ENCODE measurements around the gene CUX1.
"Not testable (repeated sequence)": the region's sequence is repeated elsewhere in the genome, so short reads cannot be mapped to it uniquely, and the experiment has no call there.

CUX1 gene

GRCh38 chr7:101826081-101826835, 8.8 kb downstream of the CUX1 start:
- no peak for DNase-seq (ENCODE audit: low read depth)

GRCh38 chr7:101828301-101829020, 11.0 kb downstream of the CUX1 start:
- DNase-seq (ENCODE audit: low read depth): no peak

GRCh38 chr7:101829374-101829773, 11.9 kb downstream of the CUX1 start:
- no peak for DNase-seq (ENCODE audit: low read depth)

GRCh38 chr7:101829821-101830220, 12.4 kb downstream of the CUX1 start:
- DNase-seq (ENCODE audit: low read depth): no peak

GRCh38 chr7:101831396-101831795, 14.0 kb downstream of the CUX1 start:
- not testable (repeated sequence) for DNase-seq (ENCODE audit: low read depth)

- DNase-seq (ENCODE audit: low read depth): no peak
These were observed 14.8 kb downstream of the CUX1 start for GRCh38 chr7:101832205-101832631.

GRCh38 chr7:101832685-101833375, 15.4 kb downstream of the CUX1 start:
- DNase-seq (ENCODE audit: low read depth): no peak

- DNase-seq (ENCODE audit: low read depth): no peak
These were observed 16.4 kb downstream of the CUX1 start for GRCh38 chr7:101833799-101834198.

GRCh38 chr7:101835136-101835535, 17.7 kb downstream of the CUX1 start:
- DNase-seq (ENCODE audit: low read depth): no peak

- not testable (repeated sequence) for DNase-seq (ENCODE audit: low read depth)
These were observed 20.0 kb downstream of the CUX1 start for GRCh38 chr7:101837433-101837832.

GRCh38 chr7:101838837-101839483, 21.5 kb downstream of the CUX1 start:
- peak; percentile 96 for DNase-seq (ENCODE audit: low read depth)

GRCh38 chr7:101841328-101841727, 23.9 kb downstream of the CUX1 start:
- no peak for DNase-seq (ENCODE audit: low read depth)

GRCh38 chr7:101843293-101844271, 26.2 kb downstream of the CUX1 start:
- DNase-seq (ENCODE audit: low read depth): no peak

GRCh38 chr7:101845974-101846373, 28.5 kb downstream of the CUX1 start:
- DNase-seq (ENCODE audit: low read depth): no peak

GRCh38 chr7:101846800-101847538, 29.5 kb downstream of the CUX1 start:
- no peak for DNase-seq (ENCODE audit: low read depth)

- DNase-seq (ENCODE audit: low read depth): no peak
These were observed 31.0 kb downstream of the CUX1 start for GRCh38 chr7:101848208-101848951.

- DNase-seq (ENCODE audit: low read depth): not testable (repeated sequence)
These were observed 31.9 kb downstream of the CUX1 start for GRCh38 chr7:101849314-101849713.

- not testable (repeated sequence) for DNase-seq (ENCODE audit: low read depth)
These were observed 34.9 kb downstream of the CUX1 start for GRCh38 chr7:101852364-101852763.

- no peak for DNase-seq (ENCODE audit: low read depth)
These were observed 36.3 kb downstream of the CUX1 start for GRCh38 chr7:101853684-101854083.
